IMR-90 (cell line): ENCODE data around the gene ME2. TPM values are rescaled to one million over a fixed set of nuclear protein-coding genes. Genes with fewer than 3 reads are reported as not detected.

ENCODE experiments used
- ATAC-seq: fragments of 200-7000 bp; cut with Tn5 transposase; 2 replicates; pipeline ENCODE4 v1.9.1; 2020; ENCODE audit warnings: low read depth, mild to moderate bottlenecking, moderate library complexity
- BruUV-seq: library from RNA; stranded (reverse); fragments of 400-500 nt; replicated peaks from 2 replicates; lab custom pipeline; 2021; lab: Mats Ljungman, UMichigan
- CTCF ChIA-PET: fragments of 300-600 bp; formaldehyde crosslinking; extraction: SDS; loops from one replicate; lab custom pipeline; 2021; ENCODE audit warnings: antibody characterized with exemption; lab: Yijun Ruan, JAX
- POLR2A ChIA-PET: fragments of 300-600 bp; sonication (Branson Sonifier 250); formaldehyde crosslinking; loops from one replicate; lab custom pipeline; 2022; ENCODE audit warnings: antibody characterized with exemption; ENCODE audit not compliant: unreplicated experiment; lab: Charles Lee
- DNase-seq: peaks from one replicate; pipeline ENCODE4 v3.0.0; 2013
- H2AFZ ChIP-seq: replicated peaks from 2 replicates; pipeline ENCODE3; 2013; ENCODE audit warnings: low read length, mild to moderate bottlenecking; ENCODE audit not compliant: poor library complexity
- H2AK5ac ChIP-seq: 2 replicates; pipeline ENCODE4 v1.6.1; 2013; ENCODE audit warnings: low read depth, low read length, inconsistent platforms
- H2AK9ac ChIP-seq: replicated peaks from 2 replicates; pipeline ENCODE3; 2013; ENCODE audit warnings: mild to moderate bottlenecking, low read depth, low read length, moderate library complexity; ENCODE audit not compliant: poor library complexity
- H2BK120ac ChIP-seq: 2 replicates; pipeline ENCODE4 v1.6.1; 2013; ENCODE audit warnings: low read depth, low read length, inconsistent platforms
- H2BK15ac ChIP-seq: 3 replicates; pipeline ENCODE4 v1.6.1; 2013; ENCODE audit warnings: low read depth, low read length, inconsistent platforms
- H2BK20ac ChIP-seq: 2 replicates; pipeline ENCODE4 v1.6.1; 2013; ENCODE audit warnings: low read depth, mild to moderate bottlenecking, inconsistent platforms, low read length, moderate library complexity
- H2BK5ac ChIP-seq: 2 replicates; pipeline ENCODE4 v1.6.1; 2013; ENCODE audit warnings: mild to moderate bottlenecking, low read depth, low read length, inconsistent platforms; ENCODE audit not compliant: poor library complexity, severe bottlenecking
- H3K14ac ChIP-seq: replicated peaks from 2 replicates; pipeline ENCODE4 v1.6.1; 2013; ENCODE audit warnings: low read depth, low read length, inconsistent platforms
- H3K18ac ChIP-seq: 2 replicates; pipeline ENCODE4 v1.6.1; 2013; ENCODE audit warnings: low read depth, low read length, control low read depth
- H3K23ac ChIP-seq: 2 replicates; pipeline ENCODE4 v1.6.1; 2013; ENCODE audit warnings: low read depth, low read length, inconsistent platforms
- H3K27ac ChIP-seq: 2 replicates; pipeline ENCODE4 v1.5.1; 2013; ENCODE audit warnings: mild to moderate bottlenecking, control low read depth, low read length; ENCODE audit not compliant: insufficient read depth
- H3K27me3 ChIP-seq: 2 replicates; pipeline ENCODE4 v1.6.1; 2013; ENCODE audit warnings: low read length; ENCODE audit not compliant: control insufficient read depth, insufficient read depth
- H3K36me3 ChIP-seq: 2 replicates; pipeline ENCODE4 v1.6.1; 2013; ENCODE audit warnings: low read length, mixed read lengths; ENCODE audit not compliant: control insufficient read depth, insufficient read depth
- H3K4ac ChIP-seq: 2 replicates; pipeline ENCODE4 v1.6.1; 2013; ENCODE audit warnings: low read depth, low read length, inconsistent platforms
- H3K4me1 ChIP-seq: 2 replicates; pipeline ENCODE4 v1.6.1; 2013; ENCODE audit warnings: low read length, mixed read lengths; ENCODE audit not compliant: control insufficient read depth, insufficient read depth
- H3K4me2 ChIP-seq: 2 replicates; pipeline ENCODE4 v1.6.1; 2013; ENCODE audit warnings: low read depth, mild to moderate bottlenecking, control low read depth, low read length, moderate library complexity
- H3K4me3 ChIP-seq: 2 replicates; pipeline ENCODE4 v1.5.1; 2013; ENCODE audit warnings: low read depth, mild to moderate bottlenecking, control low read depth, low read length, moderate library complexity; ENCODE audit not compliant: insufficient read depth
- H3K56ac ChIP-seq: 2 replicates; pipeline ENCODE4 v1.6.1; 2013; ENCODE audit warnings: low read length, inconsistent platforms; ENCODE audit not compliant: insufficient read depth; ENCODE audit errors: extremely low read depth
- H3K79me1 ChIP-seq, 2 experiments: 2 replicates each; pipeline ENCODE4 v1.6.1; 2013; ENCODE audit warnings: low read length in 2 of 2, inconsistent platforms in 1 of 2, low read depth in 1 of 2
- H3K9ac ChIP-seq: 2 replicates; pipeline ENCODE4 v1.6.1; 2013; ENCODE audit warnings: low read depth, low read length, control low read depth
- H3K9me1 ChIP-seq: 2 replicates; pipeline ENCODE4 v1.6.1; 2013; ENCODE audit warnings: low read length, inconsistent platforms; ENCODE audit not compliant: insufficient read depth
- H3K9me3 ChIP-seq: 2 replicates; pipeline ENCODE4 v1.6.1; 2013; ENCODE audit warnings: low read length; ENCODE audit not compliant: control insufficient read depth, insufficient read depth
- H4K20me1 ChIP-seq: 2 replicates; pipeline ENCODE4 v1.6.1; 2013; ENCODE audit warnings: low read length, inconsistent platforms; ENCODE audit not compliant: insufficient read depth
- H4K5ac ChIP-seq: 2 replicates; pipeline ENCODE4 v1.6.1; 2013; ENCODE audit warnings: mild to moderate bottlenecking, low read depth, low read length, control low read depth
- H4K8ac ChIP-seq, 2 experiments: 2 replicates each; pipeline ENCODE4 v1.6.1; 2013; ENCODE audit warnings: low read depth in 2 of 2, low read length in 2 of 2, control low read depth in 1 of 2, inconsistent platforms in 1 of 2
- H4K91ac ChIP-seq: 2 replicates; pipeline ENCODE4 v1.6.1; 2013; ENCODE audit warnings: low read depth, low read length, inconsistent platforms; ENCODE audit not compliant: insufficient read depth
- BHLHE40 ChIP-seq: fragments of 150-350 bp; IDR thresholded peaks from 2 replicates; pipeline ENCODE4 v1.6.1; 2016; ENCODE audit warnings: mild to moderate bottlenecking, low read depth, low read length
- CEBPB ChIP-seq: IDR thresholded peaks from 2 replicates; pipeline ENCODE4 v1.6.1; 2012; ENCODE audit warnings: low read depth, low read length, improper control_type of control experiment
- CHD1 ChIP-seq: IDR thresholded peaks from 2 replicates; pipeline ENCODE4 v1.6.1; 2012; ENCODE audit warnings: low read depth, low read length, improper control_type of control experiment
- CTCF ChIP-seq: conservative IDR thresholded peaks from 2 replicates; pipeline ENCODE4 v1.5.1; 2012; ENCODE audit warnings: mild to moderate bottlenecking, low read depth, low read length, improper control_type of control experiment
- ELK1 ChIP-seq: fragments of 150-350 bp; IDR thresholded peaks from 2 replicates; pipeline ENCODE4 v1.6.1; 2016; ENCODE audit warnings: low read depth, mild to moderate bottlenecking, low read length, moderate library complexity, borderline replicate concordance
- FOS ChIP-seq: fragments of 150-350 bp; IDR thresholded peaks from 2 replicates; pipeline ENCODE4 v1.6.1; 2016; ENCODE audit warnings: low read depth, low read length
- MAFK ChIP-seq: IDR thresholded peaks from 2 replicates; pipeline ENCODE4 v1.6.1; 2012; ENCODE audit warnings: low read depth, low read length, improper control_type of control experiment
- MAZ ChIP-seq: IDR thresholded peaks from 2 replicates; pipeline ENCODE4 v1.6.1; 2012; ENCODE audit warnings: low read depth, mild to moderate bottlenecking, low read length, improper control_type of control experiment, moderate library complexity, borderline replicate concordance
- MXI1 ChIP-seq: IDR thresholded peaks from 2 replicates; pipeline ENCODE4 v1.6.1; 2012; ENCODE audit warnings: low read depth, mild to moderate bottlenecking, low read length, moderate library complexity, borderline replicate concordance
- NFE2L2 ChIP-seq: fragments of 150-350 bp; IDR thresholded peaks from 2 replicates; pipeline ENCODE4 v1.6.1; 2016; ENCODE audit warnings: low read depth, mild to moderate bottlenecking, low read length
- POLR2A ChIP-seq: IDR thresholded peaks from 2 replicates; pipeline ENCODE4 v1.6.1; 2012; ENCODE audit warnings: mild to moderate bottlenecking, low read depth, low read length
- RAD21 ChIP-seq: IDR thresholded peaks from 2 replicates; pipeline ENCODE4 v1.6.1; 2012; ENCODE audit warnings: low read length, improper control_type of control experiment
- RCOR1 ChIP-seq: IDR thresholded peaks from 2 replicates; pipeline ENCODE4 v1.6.1; 2012; ENCODE audit warnings: mild to moderate bottlenecking, low read length, improper control_type of control experiment; ENCODE audit not compliant: insufficient replicate concordance
- RFX5 ChIP-seq: IDR thresholded peaks from 2 replicates; pipeline ENCODE4 v1.8.0; 2012; ENCODE audit warnings: low read depth, mild to moderate bottlenecking, low read length, moderate library complexity
- SMC3 ChIP-seq: fragments of 150-350 bp; IDR thresholded peaks from 2 replicates; pipeline ENCODE4 v1.6.1; 2016; ENCODE audit warnings: low read depth, mild to moderate bottlenecking, antibody characterized with exemption, low read length, moderate library complexity
- WGBS, 2 experiments: methylation state at CpG; one replicate each; pipeline versions ENCODE4 v1.1.5 to v1.1.7; 2013; ENCODE audit warnings: missing lambda C conversion rate in 2 of 2; ENCODE audit not compliant: insufficient read length in 1 of 2; ENCODE audit errors: extremely low coverage in 2 of 2; 5-methylcytosine and 5-hydroxymethylcytosine counted together
- dilution Hi-C: fragments of 300-500 bp; cut with HindIII; formaldehyde crosslinking; loops from one replicate; pipeline ENCODE4 v1.14.3; 2018; ENCODE audit warnings: low sequenced_read_pairs; ENCODE audit not compliant: unreplicated experiment
- in situ Hi-C: fragments of 300-500 bp; cut with MboI; formaldehyde crosslinking; loops from 3 replicates; pipeline ENCODE4 v1.14.3; 2019; ENCODE audit warnings: low sequenced_read_pairs, inconsistent platforms, mixed read lengths
- intact Hi-C: fragments of 100-400 bp; cut with micrococcal nuclease; formaldehyde crosslinking; loops from 2 replicates; pipeline ENCODE4 v1.10.0; 2022
- polyA plus RNA-seq, 3 experiments: library from polyadenylated mRNA; depleted of rRNA; stranded (reverse); fragments of >200 nt; gene quantifications; 2 replicates each; pipeline ENCODE4 v1.2.3, GENCODE V29; 2012; ENCODE audit warnings: low replicate concordance in 1 of 3
- total RNA-seq: library from RNA; depleted of rRNA; stranded (reverse); fragments of >200 nt; gene quantifications from 2 replicates; pipeline ENCODE4 v1.2.3, GENCODE V29; 2012
- TF ChIP-seq, protein P1 (sequence below): fragments of 150-350 bp; IDR thresholded peaks from 2 replicates; pipeline ENCODE4 v1.6.1; 2017; ENCODE audit warnings: mild to moderate bottlenecking, antibody characterized with exemption, low read length, low read depth

The ME2 gene
- total and polyA plus RNA-seq, 2 of the 4 experiments (the other 2 are of a cell fraction), result 29.7 to 32.6 TPM

DNA sequence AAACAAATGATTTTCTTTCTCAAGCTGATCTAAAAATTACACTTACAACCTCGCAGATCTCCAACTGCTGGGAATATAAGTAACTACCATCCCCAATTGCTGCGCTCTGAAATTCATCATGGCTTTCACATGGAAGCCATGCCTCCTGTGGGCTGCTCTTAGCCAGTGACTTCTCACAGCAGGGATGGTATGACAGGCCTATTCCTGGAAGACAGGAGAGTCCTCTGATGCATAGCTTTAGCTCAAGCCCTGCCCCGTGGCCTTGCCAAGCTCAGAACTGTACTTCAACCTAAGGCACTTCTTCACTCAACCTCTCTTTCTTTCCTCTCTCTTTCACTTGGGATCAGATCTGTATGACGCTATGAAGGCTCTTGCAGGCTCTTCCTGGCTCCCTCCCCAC is 76.3 kb downstream of the ME2 start:
- intact Hi-C loops, result no loop called here
- no peak overlapping the region for H3K23ac ChIP-seq
- POLR2A ChIA-PET, result no interaction called here
- no peaks in the 10 kb centered on the region for H3K36me3 ChIP-seq
- no peak overlapping the region for H2AFZ ChIP-seq
- DNase-seq (no peak), ATAC-seq (no peak)
- TF ChIP-seq RCOR1 (no peak), BHLHE40 (no peak), MXI1 (no peak), NFE2L2 (no peak), RAD21 (no peak), MAFK (no peak), ELK1 (no peak), POLR2A (no peak), FOS (no peak), RFX5 (no peak), CEBPB (no peak), SMC3 (no peak), CTCF (no peak), CHD1 (no peak), MAZ (no peak)
- TF ChIP-seq, protein P1, sequence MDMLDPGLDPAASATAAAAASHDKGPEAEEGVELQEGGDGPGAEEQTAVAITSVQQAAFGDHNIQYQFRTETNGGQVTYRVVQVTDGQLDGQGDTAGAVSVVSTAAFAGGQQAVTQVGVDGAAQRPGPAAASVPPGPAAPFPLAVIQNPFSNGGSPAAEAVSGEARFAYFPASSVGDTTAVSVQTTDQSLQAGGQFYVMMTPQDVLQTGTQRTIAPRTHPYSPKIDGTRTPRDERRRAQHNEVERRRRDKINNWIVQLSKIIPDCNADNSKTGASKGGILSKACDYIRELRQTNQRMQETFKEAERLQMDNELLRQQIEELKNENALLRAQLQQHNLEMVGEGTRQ, result no peak
- H2BK5ac ChIP-seq, result no peak overlapping the region
- 80% methylated on average over 1 of the region's 4 CpGs; no CpG with 5 or more reads in 1 of the 2 experiments for WGBS, 2 experiments
- H2BK15ac ChIP-seq, result no peak overlapping the region
- H3K14ac ChIP-seq, result no peak overlapping the region
- H4K91ac ChIP-seq, result no peak overlapping the region
- no peaks in the 10 kb centered on the region for H3K79me1 ChIP-seq
- H3K27me3 ChIP-seq, result peaks cover 2% of the 10 kb centered on the region; the same call in 1 of the 2 replicates
- no peak overlapping the region for H2BK120ac ChIP-seq
- CTCF ChIA-PET, result no interaction called here
- H3K4me3 ChIP-seq, result no peak overlapping the region
- H3K4me1 ChIP-seq, result no peaks in the 10 kb centered on the region
- BruUV-seq, result no TSS peak
- no peaks in the 10 kb centered on the region for H3K9me1 ChIP-seq
- H3K27ac ChIP-seq, result no peak overlapping the region
- no peak overlapping the region for H2AK9ac ChIP-seq
- H2AK5ac ChIP-seq, result no peak overlapping the region
- dilution Hi-C loops, result no loop called here
- H3K9me3 ChIP-seq, result no peaks in the 10 kb centered on the region
- H3K4me2 ChIP-seq, result no peak overlapping the region
- H3K56ac ChIP-seq, result no peak overlapping the region
- H3K18ac ChIP-seq, result no peak overlapping the region
- no peak overlapping the region for H4K5ac ChIP-seq
- H3K9ac ChIP-seq, result no peak overlapping the region
- in situ Hi-C loops, result no loop called here
- H2BK20ac ChIP-seq, result no peak overlapping the region
- no peak overlapping the region for H4K8ac ChIP-seq
- no peaks in the 10 kb centered on the region for H4K20me1 ChIP-seq
- no peak overlapping the region for H3K4ac ChIP-seq
